Measurements from ENCODE around the gene NHLH1.

Gene NHLH1
- 0 reads per million in 4 donors for total RNA-seq

GRCh38 chr1:160366731-160367515 is at the start of gene NHLH1:
TSS of gene NHLH1 (plus strand) at chr1:160367071. CDS start at chr1:160370732, 3,661 bp downstream.
- no peak for DNase-seq

- DNase-seq: no peak
Measured at GRCh38 chr1:160322831-160323230, 44.0 kb upstream of the NHLH1 start.

GRCh38 chr1:160325252-160325651 is 41.6 kb upstream of the NHLH1 start:
- DNase-seq: no peak

GRCh38 chr1:160326418-160326817 is 40.5 kb upstream of the NHLH1 start:
- DNase-seq: no peak

GRCh38 chr1:160328184-160328583 is 38.7 kb upstream of the NHLH1 start:
- no peak for DNase-seq

GRCh38 chr1:160330119-160330518 is 36.8 kb upstream of the NHLH1 start:
- DNase-seq: no peak

- no peak for DNase-seq
Measured at GRCh38 chr1:160332516-160332915, 34.4 kb upstream of the NHLH1 start.

GRCh38 chr1:160338580-160338979 is 28.3 kb upstream of the NHLH1 start:
- no peak for DNase-seq

GRCh38 chr1:160340146-160340545 is 26.7 kb upstream of the NHLH1 start:
- DNase-seq: no peak

- DNase-seq: no peak
Measured at GRCh38 chr1:160340866-160341265, 26.0 kb upstream of the NHLH1 start.

GRCh38 chr1:160342526-160342925 is 24.3 kb upstream of the NHLH1 start:
- peak in 2 of 5 donors; percentile 4 to 31 for DNase-seq

GRCh38 chr1:160342953-160343869 is 23.7 kb upstream of the NHLH1 start, which contains the start of the genes COPA and NCSTN:
TSS of gene COPA (minus strand) at chr1:160343250. CDS start at chr1:160343170, 80 bp downstream.
TSS of gene NCSTN (plus strand) at chr1:160343383. CDS start at chr1:160343397, 14 bp downstream.
- peak; percentile 78 to 93 (median 85) for DNase-seq

GRCh38 chr1:160344241-160344640 is 22.6 kb upstream of the NHLH1 start:
- no peak for DNase-seq

- no peak for DNase-seq
Measured at GRCh38 chr1:160344936-160345335, 21.9 kb upstream of the NHLH1 start.

GRCh38 chr1:160346463-160346862 is 20.4 kb upstream of the NHLH1 start:
- DNase-seq: no peak

GRCh38 chr1:160346958-160347357 is 19.9 kb upstream of the NHLH1 start:
- DNase-seq: no peak

- no peak for DNase-seq
Measured at GRCh38 chr1:160351629-160352028, 15.2 kb upstream of the NHLH1 start.

GRCh38 chr1:160352555-160352954 is 14.3 kb upstream of the NHLH1 start:
- no peak for DNase-seq

GRCh38 chr1:160353223-160353622 is 13.6 kb upstream of the NHLH1 start:
- DNase-seq: no peak

- DNase-seq: no peak
Measured at GRCh38 chr1:160354388-160354985, 12.4 kb upstream of the NHLH1 start.

GRCh38 chr1:160357286-160358002 is 9.4 kb upstream of the NHLH1 start:
- DNase-seq: no peak

- DNase-seq: no peak
Measured at GRCh38 chr1:160358073-160358472, 8.8 kb upstream of the NHLH1 start.
